GM12878 (cell line): ENCODE measurements around the gene HNRNPA1. TPM values are rescaled to one million over a fixed set of nuclear protein-coding genes. Genes with fewer than 3 reads are reported as not detected.
"Not testable (repeated sequence)": the region's sequence is repeated elsewhere in the genome, so short reads cannot be mapped to it uniquely, and the experiment has no call there.

ENCODE experiments used
- ATAC-seq: fragments of 200-7000 bp; cut with Tn5 transposase; 3 replicates; pipeline ENCODE4 v1.9.1; 2020; ENCODE audit warnings: mild to moderate bottlenecking, moderate library complexity
- BruUV-seq: library from RNA; stranded (reverse); fragments of 400-500 nt; replicated peaks from 2 replicates; lab custom pipeline; 2021; lab: Mats Ljungman, UMichigan
- CTCF ChIA-PET: fragments of 300-600 bp; sonication (Branson Sonifier 250); formaldehyde crosslinking; extraction: SDS; loops from one replicate; lab custom pipeline; 2021; ENCODE audit warnings: inconsistent platforms; lab: Yijun Ruan, JAX
- POLR2A ChIA-PET: fragments of 350-600 bp; formaldehyde crosslinking; extraction: SDS; loops from one replicate; lab custom pipeline; 2021; ENCODE audit warnings: inconsistent platforms; lab: Charles Lee
- RAD21 ChIA-PET: fragments of 300-600 bp; sonication (Branson Sonifier 250); formaldehyde crosslinking; loops from one replicate; lab custom pipeline; 2023; ENCODE audit warnings: antibody characterized with exemption; ENCODE audit not compliant: unreplicated experiment; lab: Charles Lee
- SMC1A ChIA-PET: fragments of 300-600 bp; sonication (Branson Sonifier 250); formaldehyde crosslinking; loops from one replicate; lab custom pipeline; 2023; ENCODE audit not compliant: unreplicated experiment, uncharacterized antibody; lab: Charles Lee
- DNase-seq: peaks from one replicate; pipeline ENCODE4 v3.0.0-alpha.2; 2011; ENCODE audit warnings: low read depth, low spot score
- FAIRE-seq: peaks from 3 replicates; lab custom pipeline; 2011; peaks lifted over from hg19 to GRCh38; lab: Jason Lieb, UNC
- H2AFZ ChIP-seq: 2 replicates; pipeline ENCODE4 v1.6.0; 2011; ENCODE audit warnings: low read depth, low read length, control low read depth; ENCODE audit not compliant: control insufficient read depth
- H3K27ac ChIP-seq: 2 replicates; pipeline ENCODE4 v1.5.1; 2011; ENCODE audit warnings: control low read depth; ENCODE audit not compliant: control insufficient read depth, insufficient read depth
- H3K27me3 ChIP-seq, 2 experiments: replicated peaks in 1 of 2; 2 replicates each; pipeline versions ENCODE4 v1.6.0 to v1.6.1; 2011; ENCODE audit warnings: low read length in 1 of 2; ENCODE audit not compliant: control insufficient read depth in 2 of 2, insufficient read depth in 2 of 2
- H3K36me3 ChIP-seq, 2 experiments: 2 replicates each; pipeline ENCODE4 v1.5.1; 2011; ENCODE audit warnings: low read length in 1 of 2; ENCODE audit not compliant: control insufficient read depth in 2 of 2, insufficient read depth in 2 of 2
- H3K4me1 ChIP-seq: 2 replicates; pipeline ENCODE4 v1.6.1; 2011; ENCODE audit warnings: mild to moderate bottlenecking, low read length, moderate library complexity, mixed read lengths; ENCODE audit not compliant: control insufficient read depth, insufficient read depth
- H3K4me2 ChIP-seq: 2 replicates; pipeline ENCODE4 v1.6.0; 2011; ENCODE audit warnings: control low read depth; ENCODE audit not compliant: control insufficient read depth, insufficient read depth
- H3K4me3 ChIP-seq: fragments of 200-600 bp; sonication (generic); 2 replicates; pipeline ENCODE4 v1.5.1; 2016
- H3K79me2 ChIP-seq: 2 replicates; pipeline ENCODE4 v1.6.0; 2011; ENCODE audit warnings: low read length; ENCODE audit not compliant: control insufficient read depth, insufficient read depth
- H3K9ac ChIP-seq: 2 replicates; pipeline ENCODE4 v1.8.0; 2011; ENCODE audit warnings: low read length, control low read depth, mixed read lengths; ENCODE audit not compliant: control insufficient read depth, insufficient read depth
- H3K9me3 ChIP-seq: replicated peaks from 3 replicates; pipeline ENCODE4 v1.5.1; 2011; ENCODE audit warnings: mild to moderate bottlenecking, low read length; ENCODE audit not compliant: control insufficient read depth, insufficient read depth
- H4K20me1 ChIP-seq: 2 replicates; pipeline ENCODE4 v1.6.0; 2011; ENCODE audit not compliant: control insufficient read depth, insufficient read depth
- BACH1 ChIP-seq: fragments of 450-650 bp; IDR thresholded peaks from 2 replicates; pipeline ENCODE4 v1.6.1; 2017; ENCODE audit warnings: mild to moderate bottlenecking, borderline replicate concordance
- CEBPB ChIP-seq, 2 experiments: fragments of 150-350 bp in 1 of 2; IDR thresholded peaks; 2 replicates each; pipeline ENCODE4 v1.6.1; 2012 to 2014; ENCODE audit warnings: low read depth in 2 of 2, low read length in 2 of 2, borderline replicate concordance in 1 of 2, inconsistent platforms in 1 of 2
- ESRRA ChIP-seq: IDR thresholded peaks from 2 replicates; pipeline ENCODE4 v1.6.1; 2012; ENCODE audit warnings: mild to moderate bottlenecking, low read length, improper control_type of control experiment
- IKZF1 ChIP-seq: fragments of 450-650 bp; conservative IDR thresholded peaks from 2 replicates; pipeline ENCODE4 v1.6.1; 2017; ENCODE audit warnings: antibody characterized with exemption, mild to moderate bottlenecking
- PML ChIP-seq: IDR thresholded peaks from 2 replicates; pipeline ENCODE4 v1.6.1; 2012; ENCODE audit warnings: low read length, inconsistent platforms
- WGBS: methylation state at CpG from one replicate; pipeline ENCODE4 v1.1.6; 2016; ENCODE audit warnings: low lambda C conversion rate; ENCODE audit not compliant: insufficient replicate concordance, insufficient coverage; ENCODE audit errors: missing lambda C conversion rate; 5-methylcytosine and 5-hydroxymethylcytosine counted together
- in situ Hi-C: fragments of 300-500 bp; cut with MboI; formaldehyde crosslinking; loops from 9 replicates; pipeline ENCODE4 v1.14.3; 2018; ENCODE audit warnings: mixed read lengths
- intact Hi-C: fragments of 100-400 bp; cut with micrococcal nuclease; formaldehyde crosslinking; loops from one replicate; pipeline ENCODE4 v1.14.2; 2022; ENCODE audit not compliant: unreplicated experiment
- polyA plus RNA-seq, 11 experiments: library from polyadenylated mRNA; depleted of rRNA in 4 of 11; unstranded in 6 of 11; stranded (reverse) in 5 of 11; fragments of >200 nt; fragmentation: Nextera tagmentation in 4 of 11; fragmentation: Illumina TruSeq in 1 of 11; extraction: Ambion mirVana in 4 of 11; extraction: Trizol in 1 of 11; gene quantifications; 1 replicate in 1 of 11; 2 replicates in 10 of 11; pipeline versions ENCODE4 v1.2.1 to v1.2.3, GENCODE V29; 2011 to 2016; ENCODE audit warnings: inconsistent platforms in 2 of 11, missing spikeins in 2 of 11, low read depth in 1 of 11
- total RNA-seq, 4 experiments: library from RNA; depleted of rRNA in 3 of 4; stranded (reverse); fragments of >200 nt in 3 of 4; fragmentation: Illumina TruSeq in 1 of 4; extraction: Trizol in 1 of 4; gene quantifications; 2 replicates each; pipeline versions ENCODE4 v1.2.1 to v1.2.3, GENCODE V29; 2013 to 2021
- TF ChIP-seq, protein P1 (sequence below), 3 experiments: IDR thresholded peaks in 2 of 3; conservative IDR thresholded peaks in 1 of 3; 2 replicates each; pipeline ENCODE4 v1.5.1; 2011; ENCODE audit warnings: low read depth in 3 of 3, low read length in 3 of 3, mild to moderate bottlenecking in 3 of 3, control low read depth in 2 of 3, moderate library complexity in 2 of 3, inconsistent platforms in 1 of 3, mixed read lengths in 1 of 3; ENCODE audit not compliant: control insufficient read depth in 2 of 3, insufficient read depth in 1 of 3; ENCODE audit errors: extremely low read depth in 1 of 3
- TF ChIP-seq, protein P2 (sequence below): fragments of 450-650 bp; IDR thresholded peaks from 2 replicates; pipeline ENCODE4 v1.6.1; 2016; ENCODE audit warnings: mild to moderate bottlenecking

Gene HNRNPA1
- total and polyA plus RNA-seq, 10 of the 15 experiments (the other 5 are each of a cell fraction or from before 2014, with no cell fraction given), result 630 to 2,342 (median 1,407) TPM

DNA sequence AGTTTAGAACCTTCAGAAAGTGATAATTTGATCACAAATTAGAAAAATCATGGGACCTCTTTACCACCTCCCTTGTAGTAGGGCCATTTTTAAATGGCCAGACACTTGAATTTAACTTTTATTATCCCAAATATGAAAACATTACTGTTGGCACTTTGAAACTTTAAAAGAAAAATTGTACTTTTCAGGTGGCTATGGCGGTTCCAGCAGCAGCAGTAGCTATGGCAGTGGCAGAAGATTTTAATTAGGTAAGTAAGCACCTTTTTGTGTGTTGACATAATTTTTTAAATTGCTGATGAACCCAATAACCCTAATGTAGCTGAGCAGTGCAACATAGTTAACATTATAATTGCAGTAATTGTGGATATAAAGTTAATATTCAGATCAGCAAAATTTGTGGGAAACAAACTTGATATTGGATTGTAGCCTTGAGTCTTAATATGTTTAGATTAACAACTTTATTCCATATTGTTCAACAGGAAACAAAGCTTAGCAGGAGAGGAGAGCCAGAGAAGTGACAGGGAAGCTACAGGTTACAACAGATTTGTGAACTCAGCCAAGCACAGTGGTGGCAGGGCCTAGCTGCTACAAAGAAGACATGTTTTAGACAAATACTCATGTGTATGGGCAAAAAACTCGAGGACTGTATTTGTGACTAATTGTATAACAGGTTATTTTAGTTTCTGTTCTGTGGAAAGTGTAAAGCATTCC, 3.7 kb downstream of the HNRNPA1 start:
- H3K27ac ChIP-seq, H3K4me1 ChIP-seq, H4K20me1 ChIP-seq, H2AFZ ChIP-seq, H3K9me3 ChIP-seq, ATAC-seq, intact Hi-C loops, FAIRE-seq, BruUV-seq, DNase-seq, H3K27me3 ChIP-seq, in situ Hi-C loops: not testable (repeated sequence)
- ChIA-PET RAD21 (interaction anchor here (1.0 to 1.8 kb wide), 4 partner anchors 8 to 41 kb away, joined by 3 to 8 read pairs (median 6); partner anchors contain the start of gene COPZ1), SMC1A (interaction anchor here (0.7 to 3.2 kb wide), 14 partner anchors 9 to 1481 kb away, joined by 3 to 17 read pairs (median 4); partner anchors contain the start of gene COPZ1), CTCF (interaction anchor here (0.7 to 3.5 kb wide), 14 partner anchors 9 to 84 kb away, joined by 3 to 21 read pairs (median 5); partner anchors contain the start of gene COPZ1), POLR2A (interaction anchor here (0.5 to 1.1 kb wide), 3 partner anchors 41 to 75 kb away, joined by 3 read pairs; partner anchors contain the start of gene COPZ1)
- H3K4me3 ChIP-seq, result peak overlapping the region; percentile 81
- TF ChIP-seq BACH1, result peak; percentile 26; the same call in 1 of the 2 replicates
- peaks cover 53% of the 10 kb centered on the region for H3K79me2 ChIP-seq
- WGBS, result 0% methylated on average over 1 of the region's 2 CpGs
- H3K36me3 ChIP-seq, result peaks cover 23 to 50% of the 10 kb centered on the region in 2 experiments
- H3K9ac ChIP-seq, result peak overlapping the region; percentile 3; the same call in 1 of the 2 replicates
- peak overlapping the region; percentile 93 for H3K4me2 ChIP-seq

DNA sequence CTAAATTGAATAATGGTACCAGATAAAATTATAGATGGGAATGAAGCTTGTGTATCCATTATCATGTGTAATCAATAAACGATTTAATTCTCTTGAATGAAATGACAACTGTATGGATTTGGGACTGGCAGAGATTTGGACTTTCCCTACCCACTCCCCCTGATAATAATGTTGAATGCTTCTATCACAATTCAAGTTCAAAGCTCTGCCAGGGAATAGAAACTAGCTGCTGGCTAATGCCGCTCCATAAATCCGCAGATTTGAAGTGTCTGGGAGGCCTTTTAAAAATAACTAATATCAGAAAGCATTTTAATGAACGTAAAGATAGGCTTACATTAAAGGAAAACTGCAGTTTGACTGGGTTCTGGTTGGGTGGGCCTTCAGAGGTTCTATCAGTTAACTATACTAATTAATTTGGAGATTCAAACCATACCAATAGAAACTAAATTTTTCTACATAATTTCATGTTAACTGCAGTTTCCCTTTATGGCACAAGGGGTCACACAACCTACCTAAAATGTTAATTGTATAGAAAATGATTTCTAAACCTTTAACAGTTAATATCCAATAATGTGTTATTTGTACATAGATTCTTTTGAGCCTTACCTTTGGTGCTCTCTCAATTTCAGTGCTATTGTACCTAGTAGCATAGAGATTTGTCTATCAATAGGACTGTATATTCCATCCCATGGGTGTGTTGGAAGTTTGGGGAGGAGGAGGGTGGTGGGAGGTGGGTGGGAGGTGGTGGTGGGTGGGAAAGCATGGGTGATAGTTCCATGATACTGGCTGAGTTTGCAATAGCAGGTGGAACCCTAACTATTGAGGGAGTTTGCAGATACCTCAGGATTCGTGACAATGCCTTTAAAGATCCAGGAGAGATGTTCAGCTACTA, 4.9 kb downstream of the HNRNPA1 start:
- peak overlapping the region; percentile 52 for H3K4me2 ChIP-seq
- H4K20me1 ChIP-seq, result peaks cover 8% of the 10 kb centered on the region
- ATAC-seq (no peak), FAIRE-seq (no peak), DNase-seq (no peak)
- 41% methylated on average over 5 of the region's 5 CpGs for WGBS
- H3K27me3 ChIP-seq, result no peaks in the 10 kb centered on the region
- ChIA-PET POLR2A (interaction anchor here (0.9 to 1.0 kb wide), 3 partner anchors 27 to 74 kb away, joined by 3 to 6 read pairs (median 4); no protein-coding TSS in a partner anchor), CTCF (interaction anchor here (0.7 to 3.5 kb wide), 14 partner anchors 7 to 114 kb away, joined by 3 to 21 read pairs (median 6); partner anchors contain the start of gene COPZ1), RAD21 (interaction anchor here (0.9 to 2.0 kb wide), 4 partner anchors 33 to 69 kb away, joined by 3 to 9 read pairs (median 5); partner anchors contain the start of gene COPZ1), SMC1A (interaction anchor here (1.3 to 3.2 kb wide), 8 partner anchors 8 to 114 kb away, joined by 4 to 17 read pairs (median 7); no protein-coding TSS in a partner anchor)
- H3K36me3 ChIP-seq, result peaks cover 23 to 50% of the 10 kb centered on the region in 2 experiments
- BruUV-seq, result no TSS peak
- in situ Hi-C loops, result no loop called here
- H3K79me2 ChIP-seq, result peaks cover 49% of the 10 kb centered on the region
- H2AFZ ChIP-seq, result no peak overlapping the region
- H3K27ac ChIP-seq, result no peak overlapping the region
- no peak overlapping the region for H3K9ac ChIP-seq
- intact Hi-C loops, result no loop called here
- peaks cover 3% of the 10 kb centered on the region; the same call in 1 of the 2 replicates for H3K4me1 ChIP-seq
- peak overlapping the region; percentile 37; the same call in 1 of the 2 replicates for H3K4me3 ChIP-seq
- no peaks in the 10 kb centered on the region for H3K9me3 ChIP-seq
- TF ChIP-seq IKZF1 (no peak), PML (no peak; the same call in 1 of the 2 replicates), CEBPB (IDR thresholded peaks at IDR 0.05; ENCODE audit: borderline replicate concordance in 1 of 2, low read depth in 2 of 2, low read length in 2 of 2) (no peak), ESRRA (no peak)
- TF ChIP-seq, protein P1, sequence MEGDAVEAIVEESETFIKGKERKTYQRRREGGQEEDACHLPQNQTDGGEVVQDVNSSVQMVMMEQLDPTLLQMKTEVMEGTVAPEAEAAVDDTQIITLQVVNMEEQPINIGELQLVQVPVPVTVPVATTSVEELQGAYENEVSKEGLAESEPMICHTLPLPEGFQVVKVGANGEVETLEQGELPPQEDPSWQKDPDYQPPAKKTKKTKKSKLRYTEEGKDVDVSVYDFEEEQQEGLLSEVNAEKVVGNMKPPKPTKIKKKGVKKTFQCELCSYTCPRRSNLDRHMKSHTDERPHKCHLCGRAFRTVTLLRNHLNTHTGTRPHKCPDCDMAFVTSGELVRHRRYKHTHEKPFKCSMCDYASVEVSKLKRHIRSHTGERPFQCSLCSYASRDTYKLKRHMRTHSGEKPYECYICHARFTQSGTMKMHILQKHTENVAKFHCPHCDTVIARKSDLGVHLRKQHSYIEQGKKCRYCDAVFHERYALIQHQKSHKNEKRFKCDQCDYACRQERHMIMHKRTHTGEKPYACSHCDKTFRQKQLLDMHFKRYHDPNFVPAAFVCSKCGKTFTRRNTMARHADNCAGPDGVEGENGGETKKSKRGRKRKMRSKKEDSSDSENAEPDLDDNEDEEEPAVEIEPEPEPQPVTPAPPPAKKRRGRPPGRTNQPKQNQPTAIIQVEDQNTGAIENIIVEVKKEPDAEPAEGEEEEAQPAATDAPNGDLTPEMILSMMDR (IDR thresholded peaks at IDR 0.05 in 2 of 3, conservative IDR thresholded peaks at IDR 0.05 in 1 of 3; ENCODE audit: control insufficient read depth in 2 of 3, extremely low read depth in 1 of 3, insufficient read depth in 1 of 3, low read depth in 3 of 3, low read length in 3 of 3), result peak in 1 of 3 experiments; percentile 23; a peak in 3 of 6 replicates
- TF ChIP-seq, protein P2, sequence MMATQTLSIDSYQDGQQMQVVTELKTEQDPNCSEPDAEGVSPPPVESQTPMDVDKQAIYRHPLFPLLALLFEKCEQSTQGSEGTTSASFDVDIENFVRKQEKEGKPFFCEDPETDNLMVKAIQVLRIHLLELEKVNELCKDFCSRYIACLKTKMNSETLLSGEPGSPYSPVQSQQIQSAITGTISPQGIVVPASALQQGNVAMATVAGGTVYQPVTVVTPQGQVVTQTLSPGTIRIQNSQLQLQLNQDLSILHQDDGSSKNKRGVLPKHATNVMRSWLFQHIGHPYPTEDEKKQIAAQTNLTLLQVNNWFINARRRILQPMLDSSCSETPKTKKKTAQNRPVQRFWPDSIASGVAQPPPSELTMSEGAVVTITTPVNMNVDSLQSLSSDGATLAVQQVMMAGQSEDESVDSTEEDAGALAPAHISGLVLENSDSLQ, result no peak
